Stimulated activated CD8-positive, alpha-beta memory T cell treated with anti-CD3 and anti-CD28 coated beads, Interleukin-12 subunit alpha, Interleukin-12 subunit beta, amount 100 ng/mL, for 24 hours (primary cell): ENCODE measurements around the gene AIFM3.
"Not testable (repeated sequence)": the region's sequence is repeated elsewhere in the genome, so short reads cannot be mapped to it uniquely, and the experiment has no call there.

Source experiments
- DNase-seq: peaks from one replicate; pipeline ENCODE4 v3.0.0-alpha.2; 2020; ENCODE audit errors: extremely low read depth

AIFM3 gene

DNA sequence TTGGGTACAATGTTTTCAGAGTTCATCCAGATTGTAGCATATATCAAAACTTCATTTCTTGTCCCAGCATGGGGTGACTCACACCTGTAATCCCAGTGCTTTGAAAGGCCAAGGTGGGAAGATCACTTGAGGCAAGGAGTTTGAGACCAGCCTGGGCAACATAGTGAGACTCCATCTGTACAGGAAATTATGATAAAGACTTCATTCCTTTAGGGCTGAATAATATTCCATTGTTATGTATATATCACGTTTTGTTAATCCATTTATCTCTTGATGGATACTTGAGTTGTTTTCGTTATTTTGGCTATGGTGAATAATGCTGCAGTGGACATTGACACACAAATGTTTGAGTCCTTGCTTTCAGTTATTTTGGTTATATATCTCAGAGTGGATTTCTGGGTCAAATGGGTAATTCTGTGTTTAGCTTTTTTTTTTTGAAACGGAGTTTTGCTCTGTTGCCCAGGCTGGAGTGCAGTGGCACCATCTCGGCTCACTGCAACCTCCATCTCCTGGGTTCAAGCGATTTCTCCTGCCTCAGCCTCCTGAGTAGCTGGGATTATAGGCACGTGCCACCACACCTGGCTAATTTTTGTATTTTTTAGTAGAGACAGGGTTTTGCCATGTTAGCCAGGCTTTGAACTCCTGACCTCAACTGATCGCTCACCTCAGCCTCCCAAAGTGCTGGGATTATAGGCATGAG lies 24.7 kb upstream of the AIFM3 start:
- not testable (repeated sequence) for DNase-seq

DNA sequence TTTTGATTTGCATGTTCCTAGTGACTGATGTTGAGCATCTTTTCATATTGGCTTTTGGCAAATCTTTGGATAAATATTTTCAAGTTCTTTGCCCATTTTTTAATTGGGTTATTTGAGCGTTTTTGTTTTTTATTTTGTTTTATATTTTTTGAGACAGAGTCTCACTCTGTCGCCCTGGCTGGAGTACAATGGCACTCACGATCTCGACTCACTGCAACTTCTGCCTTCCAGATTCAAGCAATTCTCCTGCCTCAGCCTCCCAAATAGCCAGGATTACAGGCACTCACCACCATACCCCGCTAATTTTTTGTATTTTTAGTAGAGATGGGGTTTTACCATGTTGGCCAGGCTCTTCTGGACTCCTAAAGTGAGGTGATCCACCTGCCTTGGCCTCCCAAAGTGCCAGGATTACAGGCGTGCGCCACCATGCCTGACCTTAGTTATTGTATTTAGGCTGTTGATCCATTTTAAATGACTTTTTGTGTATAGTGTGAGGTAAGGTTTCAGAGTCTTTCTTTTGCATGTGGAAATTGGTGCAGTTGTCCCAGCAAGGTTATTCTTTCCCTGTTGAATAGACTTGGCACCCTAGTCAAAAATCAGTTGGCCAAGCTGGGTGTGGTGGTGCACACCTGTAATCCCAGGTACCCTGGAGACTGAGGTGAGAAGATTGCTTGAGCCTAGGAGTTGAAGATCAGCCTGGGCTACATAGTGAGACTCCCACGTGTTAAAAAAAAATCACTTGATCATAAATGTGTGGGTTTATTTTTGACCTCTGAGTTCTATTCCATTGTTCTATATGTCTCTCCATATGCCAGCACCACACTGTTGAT lies 23.7 kb upstream of the AIFM3 start:
- DNase-seq: no peak

DNA sequence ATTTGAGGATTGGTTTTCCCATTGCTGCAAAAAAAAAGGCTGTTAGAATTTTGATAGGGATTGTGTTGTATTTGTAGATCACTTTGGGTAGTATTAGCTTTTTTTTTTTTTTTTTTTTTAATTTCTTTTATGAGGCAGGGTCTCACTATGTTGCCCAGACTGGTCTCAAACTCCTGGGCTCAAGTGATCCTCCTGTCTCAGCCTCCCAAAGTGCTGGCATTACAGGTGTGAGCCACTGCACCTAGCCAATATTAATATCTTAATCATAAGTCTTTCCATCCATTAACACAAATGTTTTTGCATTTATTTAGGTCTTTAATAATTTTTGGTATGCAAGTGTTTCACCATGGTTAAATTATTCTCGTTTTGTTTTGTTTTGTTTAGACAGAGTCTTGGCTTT lies 23.0 kb upstream of the AIFM3 start:
- DNase-seq: no peak

DNA sequence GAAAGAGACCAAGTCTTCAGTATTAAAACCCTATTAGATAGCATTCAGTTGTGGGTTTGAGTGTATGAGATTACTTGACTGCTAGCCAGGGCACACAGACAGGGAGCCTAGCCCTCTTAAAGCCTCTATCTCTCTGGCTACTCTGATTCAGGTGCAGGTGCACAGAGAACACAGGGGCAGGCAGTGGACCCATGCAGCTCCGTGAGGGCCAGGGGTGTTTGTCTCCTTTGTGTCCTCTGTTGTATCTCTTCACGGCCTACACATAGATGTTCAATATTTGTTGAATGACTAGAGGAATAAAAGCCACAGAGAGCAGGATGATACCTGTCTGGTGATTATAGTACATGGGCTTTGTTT lies 21.5 kb upstream of the AIFM3 start:
- DNase-seq: no peak

DNA sequence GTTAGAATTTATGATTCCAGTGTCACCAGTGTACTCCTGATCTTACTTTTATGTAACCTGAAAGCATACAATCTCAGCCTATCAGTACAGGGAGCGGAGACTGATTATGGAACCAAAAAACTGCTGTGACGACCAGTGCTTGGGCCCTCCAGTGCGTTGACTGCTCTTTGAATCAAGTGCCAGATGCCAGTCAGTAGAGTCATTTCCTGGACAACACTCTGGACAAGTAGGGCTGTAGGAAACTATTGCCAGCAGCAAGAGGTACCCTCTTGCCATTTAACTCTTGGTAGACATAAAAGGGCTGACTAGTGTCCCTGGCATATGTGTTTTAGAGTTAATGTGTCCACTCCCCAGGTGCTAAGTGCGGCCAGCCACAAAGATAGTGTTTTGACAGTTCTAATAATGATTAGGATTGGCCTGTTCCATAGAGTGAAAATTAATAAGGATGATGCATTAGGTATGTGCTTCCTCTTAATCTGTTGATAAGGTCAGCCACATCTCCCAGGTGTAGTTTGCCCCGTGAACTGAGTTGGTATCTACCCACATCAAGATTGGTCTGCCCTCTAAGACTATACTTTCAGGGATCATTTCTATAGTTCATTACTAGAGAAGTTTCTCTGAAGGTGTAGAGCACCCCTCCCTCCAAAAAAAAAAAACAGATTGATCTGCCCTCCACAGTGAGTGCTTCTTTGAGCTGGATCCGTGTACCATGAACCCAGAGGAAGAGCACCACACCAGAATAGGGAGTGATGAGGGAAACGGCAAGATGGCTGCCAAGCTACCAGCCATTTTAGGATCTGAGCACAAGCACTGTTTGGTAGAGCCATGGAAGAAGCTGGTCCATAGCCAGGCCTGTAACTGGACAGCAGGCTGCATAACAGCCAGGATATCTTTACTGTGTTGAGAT lies 20.7 kb upstream of the AIFM3 start:
- DNase-seq: no peak

DNA sequence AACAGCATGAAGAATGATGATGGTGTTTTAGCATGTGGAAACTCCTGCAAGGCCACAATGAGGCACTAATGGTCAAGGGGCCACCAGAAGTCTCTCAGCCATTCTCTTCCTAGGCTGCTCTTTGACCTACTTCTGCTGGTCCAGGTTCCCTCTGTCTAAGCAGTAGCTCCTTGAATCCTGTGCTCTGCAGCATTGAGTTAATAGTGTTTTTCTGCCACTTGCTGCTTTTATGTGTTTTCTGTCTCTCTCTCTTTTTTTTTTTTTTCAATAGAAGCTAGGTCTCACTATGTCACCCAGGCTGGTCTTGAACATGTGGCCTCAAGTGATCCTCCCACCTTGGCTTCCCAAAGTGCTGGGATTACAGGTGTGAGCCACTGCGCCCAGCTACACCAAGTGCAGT lies 20.1 kb upstream of the AIFM3 start:
- no peak for DNase-seq

DNA sequence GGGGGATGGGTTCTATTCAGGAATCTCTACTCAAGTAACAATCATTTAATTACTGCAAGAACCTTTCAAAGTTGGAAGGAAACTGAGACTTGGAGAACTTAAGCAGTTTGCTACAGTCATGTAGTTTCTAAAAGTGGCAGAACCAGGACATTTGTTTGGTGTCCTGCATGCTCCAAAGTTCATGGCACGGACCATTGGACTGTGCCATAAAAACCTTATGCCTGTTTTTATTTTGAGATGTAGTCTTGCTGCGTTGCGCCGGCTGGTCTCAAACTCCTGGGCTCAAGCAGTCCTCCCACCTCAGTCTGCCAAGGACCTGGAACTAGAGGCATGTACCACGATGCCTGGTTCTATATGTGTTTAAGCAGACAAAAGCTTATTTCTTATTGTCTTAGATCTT lies 18.6 kb upstream of the AIFM3 start:
- no peak for DNase-seq

DNA sequence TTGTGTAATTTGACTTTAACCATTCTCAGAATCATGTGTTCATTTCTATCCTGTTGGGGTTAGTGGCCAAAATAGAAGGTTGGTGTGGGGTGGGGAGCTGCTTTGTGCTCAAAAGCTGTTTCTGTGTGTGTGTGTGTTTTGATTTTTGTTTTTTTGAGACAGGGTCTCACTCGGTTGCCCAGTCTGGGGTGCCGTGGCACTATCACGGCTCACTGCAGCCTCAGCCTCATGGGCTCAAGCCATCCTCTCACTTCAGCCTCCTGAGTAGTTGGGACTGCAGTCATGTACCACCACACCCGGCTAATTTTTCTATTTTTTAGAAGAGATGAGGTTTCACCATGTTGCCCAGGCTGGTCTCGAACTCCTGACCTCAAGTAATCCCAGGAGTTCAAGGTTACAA lies 18.1 kb upstream of the AIFM3 start:
- no peak for DNase-seq

DNA sequence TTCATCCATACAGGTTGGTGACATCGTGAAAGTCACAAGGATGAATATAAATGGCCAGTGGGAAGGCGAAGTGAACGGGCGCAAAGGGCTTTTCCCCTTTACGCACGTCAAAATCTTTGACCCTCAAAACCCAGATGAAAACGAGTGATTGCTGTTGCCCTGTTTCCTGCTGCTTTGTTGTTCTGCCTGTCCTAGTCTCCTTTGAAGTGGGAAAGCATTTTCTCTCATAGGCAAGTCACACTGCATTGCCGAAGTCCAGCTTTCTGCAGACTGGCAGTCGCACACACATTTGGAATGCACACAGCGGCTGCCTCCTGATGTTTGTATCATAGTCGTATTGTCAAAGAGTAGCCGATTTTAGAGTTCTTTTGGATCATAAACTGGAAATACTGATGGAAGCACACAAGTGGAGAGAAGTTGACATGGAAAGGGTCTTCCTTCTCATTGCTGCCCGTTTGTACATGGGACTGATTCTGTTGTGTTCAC lies 17.3 kb upstream of the AIFM3 start:
- no peak for DNase-seq

DNA sequence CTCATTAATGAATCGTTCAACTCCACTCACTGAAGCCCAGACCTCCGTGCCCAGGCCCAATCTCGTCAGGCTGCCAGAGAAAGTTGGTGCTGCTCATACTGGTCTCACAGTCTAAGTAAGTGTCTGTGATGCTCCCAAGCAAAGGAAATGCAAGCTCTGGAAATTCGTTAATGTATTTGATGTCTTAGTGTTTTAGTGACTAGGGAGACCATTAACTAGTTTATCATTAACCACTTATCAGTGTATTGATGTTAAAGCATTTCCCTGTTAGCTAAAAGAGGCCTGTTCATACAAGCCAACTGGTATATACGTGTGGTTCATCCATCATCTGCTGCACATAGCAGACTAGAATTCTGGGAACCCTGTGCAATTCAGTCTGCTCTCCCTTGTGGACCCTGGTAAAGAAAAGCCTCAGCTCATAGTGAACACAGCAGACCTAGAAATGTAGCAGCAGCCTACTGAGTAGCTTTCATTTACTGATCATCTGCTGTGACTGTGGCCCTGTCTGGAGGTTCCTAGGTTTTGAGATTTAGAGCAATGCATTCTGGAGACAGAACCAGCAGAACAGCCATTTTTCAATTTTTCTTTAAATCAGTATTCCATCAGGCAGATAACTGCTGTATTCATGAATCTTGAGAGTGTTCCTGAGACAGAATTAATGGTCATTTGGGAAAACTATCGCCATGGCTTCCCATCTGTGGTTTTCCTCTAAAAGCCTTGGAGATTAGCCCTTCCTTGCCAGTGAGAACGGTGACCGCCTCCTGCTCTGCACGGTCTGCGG lies 15.7 kb upstream of the AIFM3 start:
- no peak for DNase-seq

DNA sequence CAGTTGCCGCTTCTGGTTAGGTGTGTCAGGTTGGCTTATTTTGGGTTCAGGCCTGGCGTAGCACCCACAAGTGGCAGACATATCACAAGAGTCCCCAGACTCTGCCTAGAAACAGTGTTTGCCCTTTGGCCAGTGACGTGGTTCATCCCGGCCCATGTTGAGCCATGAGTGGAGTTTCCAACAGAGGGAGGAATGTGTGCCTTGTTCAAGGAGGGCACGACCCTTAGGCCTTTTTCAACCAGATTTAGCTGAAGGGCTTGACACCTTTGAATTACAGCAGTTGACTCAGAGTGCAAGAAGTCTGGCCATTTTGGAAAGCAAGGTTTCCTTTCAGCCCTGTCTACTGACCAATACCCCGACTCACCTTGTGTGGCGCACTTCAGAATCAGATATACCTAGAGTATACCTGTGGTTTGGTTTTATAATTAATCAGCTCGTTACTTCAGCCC lies 15.1 kb upstream of the AIFM3 start:
- no peak for DNase-seq

DNA sequence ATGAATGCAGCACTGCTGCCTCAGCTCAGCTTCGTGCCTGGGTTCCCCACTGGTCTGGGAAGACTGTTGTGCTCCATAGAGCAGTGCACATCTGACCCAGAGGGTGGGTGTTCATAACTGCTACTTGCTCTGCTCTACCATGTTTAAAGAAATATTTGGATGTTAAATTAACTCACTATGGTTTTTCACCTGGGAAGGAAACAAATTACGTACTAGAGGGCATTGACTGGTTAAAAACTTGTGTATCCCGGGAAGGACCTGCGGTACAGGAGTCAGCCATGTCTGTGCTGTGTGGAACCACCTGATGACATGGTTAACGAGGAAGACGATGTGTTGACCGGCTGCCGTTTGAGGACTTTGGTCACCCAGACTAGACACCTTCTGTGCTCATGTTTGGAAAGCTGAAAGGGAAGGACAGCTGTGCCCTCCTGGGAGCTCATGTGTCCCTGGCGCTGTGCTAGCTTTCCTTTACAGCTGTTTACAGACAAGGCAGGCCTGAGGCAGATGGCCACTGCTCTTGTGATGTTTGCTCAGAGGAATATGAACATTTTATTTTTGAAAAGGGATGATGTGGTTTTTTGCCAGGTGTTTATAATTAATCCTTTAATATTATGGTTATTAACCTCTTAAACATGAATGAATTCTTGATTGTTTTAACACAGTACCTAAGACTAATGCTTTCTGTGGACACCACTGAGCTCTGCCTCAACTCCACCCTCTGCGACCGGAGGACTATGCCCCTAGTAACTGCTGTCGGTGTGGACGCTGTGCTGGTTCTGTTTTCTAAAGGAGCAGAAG lies 14.3 kb upstream of the AIFM3 start:
- no peak for DNase-seq

DNA sequence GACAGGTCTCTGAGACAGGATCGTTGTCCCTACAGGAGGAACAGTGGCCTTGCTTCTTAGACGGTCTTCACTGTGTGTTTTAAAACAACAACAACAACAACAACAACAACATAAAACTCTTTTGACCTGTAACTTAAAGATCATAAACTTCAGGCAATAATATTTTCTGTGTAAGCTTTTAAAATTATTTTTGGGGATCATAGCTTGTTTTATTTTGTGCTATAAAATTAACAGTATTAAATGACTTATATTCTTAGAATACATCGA lies 13.8 kb upstream of the AIFM3 start:
- DNase-seq: no peak

DNA sequence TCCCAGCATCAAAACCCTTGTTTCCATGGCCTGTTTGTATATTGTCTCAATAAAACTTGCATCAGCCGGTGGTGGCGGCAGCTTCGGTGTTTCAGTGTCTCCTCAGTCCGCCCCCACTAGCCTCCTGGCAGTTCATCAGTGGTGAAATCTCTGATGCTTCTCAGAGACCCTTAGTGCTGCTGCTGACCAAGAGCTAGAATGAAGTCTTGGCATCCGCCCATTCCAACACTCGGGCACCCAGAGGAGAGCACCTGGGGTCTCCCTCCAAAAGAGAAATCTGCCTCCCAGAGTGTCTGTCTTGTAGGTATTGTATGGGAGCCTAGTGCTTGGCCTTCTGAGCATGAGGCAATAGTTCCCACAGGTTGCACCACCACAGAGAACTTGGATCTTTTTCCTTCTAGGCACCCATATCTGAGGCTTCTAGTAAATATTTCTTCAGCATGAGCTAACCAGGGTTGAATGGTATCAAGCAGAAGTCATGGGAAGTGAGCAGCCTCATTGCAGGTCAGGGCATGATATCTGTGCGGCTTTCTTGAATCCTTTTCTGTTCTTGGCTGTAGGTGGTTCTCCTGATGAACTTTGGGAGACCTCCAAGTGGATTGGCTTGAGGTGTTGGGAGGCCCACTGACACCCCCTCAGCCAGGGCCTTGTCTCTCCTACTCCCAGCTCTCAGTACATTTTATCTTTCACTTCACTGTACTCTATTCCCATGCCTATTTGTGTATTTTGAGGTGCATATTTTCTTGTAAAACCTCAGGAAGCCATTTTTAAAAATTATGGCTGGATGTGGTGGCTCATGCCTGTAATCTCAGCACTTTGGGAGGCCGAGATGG lies 13.2 kb upstream of the AIFM3 start:
- no peak for DNase-seq

DNA sequence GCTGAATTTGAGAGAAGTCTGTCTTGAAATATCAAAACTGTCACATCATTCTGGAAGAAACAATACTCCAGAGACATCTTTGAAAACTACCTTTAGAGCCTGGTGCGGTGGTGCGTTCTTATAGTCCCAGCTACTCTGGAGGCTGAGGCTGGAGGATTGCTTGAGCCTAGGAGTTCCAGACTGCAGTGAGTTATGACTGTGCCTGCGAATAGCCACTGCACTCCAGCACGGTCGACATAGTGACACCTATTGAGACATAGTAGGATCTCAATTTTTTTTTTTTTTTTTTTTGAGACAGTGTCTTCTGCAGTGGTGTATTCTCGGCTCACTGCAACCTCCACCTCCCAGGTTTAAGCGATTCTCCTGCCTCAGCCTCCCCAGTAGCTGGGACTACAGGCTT lies 11.5 kb upstream of the AIFM3 start:
- DNase-seq: no peak

DNA sequence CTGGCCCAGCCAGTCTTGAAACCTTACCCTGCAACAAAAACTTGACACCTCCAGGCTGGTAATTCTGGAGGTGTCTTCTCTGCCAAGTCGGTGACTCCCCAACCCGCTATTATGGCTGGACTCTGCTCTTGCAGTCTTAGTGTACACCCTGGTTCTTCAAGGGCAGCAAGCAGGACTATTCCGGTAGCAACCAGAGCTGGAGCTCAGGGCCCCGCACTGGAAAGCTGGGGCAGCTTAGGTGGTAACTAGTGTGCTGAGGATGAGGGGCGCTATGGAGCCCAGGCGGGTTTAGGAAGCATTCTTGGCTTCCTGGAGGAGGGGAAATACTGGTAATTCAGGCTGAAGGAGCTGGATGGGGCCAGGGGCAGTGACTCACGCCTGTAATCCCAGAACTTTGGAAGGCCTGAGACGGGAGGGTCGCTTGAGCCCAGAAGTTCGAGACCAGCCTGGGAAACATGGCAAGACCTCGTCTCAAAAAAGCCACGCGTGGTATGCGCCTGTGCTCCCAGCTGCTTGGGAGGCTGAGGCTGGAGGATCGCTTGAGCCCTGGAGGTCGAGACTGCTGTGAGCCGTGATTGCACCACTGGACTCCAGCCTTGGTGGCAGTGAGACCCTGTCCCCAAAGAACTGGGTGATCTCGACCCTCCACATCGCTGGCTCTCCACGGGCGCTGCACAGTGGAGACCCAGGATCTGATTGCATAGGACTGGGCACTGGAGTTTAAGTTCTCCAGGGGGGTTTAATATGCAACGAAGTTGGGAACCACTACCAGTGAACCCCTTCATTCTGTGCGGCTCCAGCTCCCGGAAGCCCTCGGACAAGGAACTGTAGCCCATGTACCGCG lies 10.6 kb upstream of the AIFM3 start:
- DNase-seq: no peak

DNA sequence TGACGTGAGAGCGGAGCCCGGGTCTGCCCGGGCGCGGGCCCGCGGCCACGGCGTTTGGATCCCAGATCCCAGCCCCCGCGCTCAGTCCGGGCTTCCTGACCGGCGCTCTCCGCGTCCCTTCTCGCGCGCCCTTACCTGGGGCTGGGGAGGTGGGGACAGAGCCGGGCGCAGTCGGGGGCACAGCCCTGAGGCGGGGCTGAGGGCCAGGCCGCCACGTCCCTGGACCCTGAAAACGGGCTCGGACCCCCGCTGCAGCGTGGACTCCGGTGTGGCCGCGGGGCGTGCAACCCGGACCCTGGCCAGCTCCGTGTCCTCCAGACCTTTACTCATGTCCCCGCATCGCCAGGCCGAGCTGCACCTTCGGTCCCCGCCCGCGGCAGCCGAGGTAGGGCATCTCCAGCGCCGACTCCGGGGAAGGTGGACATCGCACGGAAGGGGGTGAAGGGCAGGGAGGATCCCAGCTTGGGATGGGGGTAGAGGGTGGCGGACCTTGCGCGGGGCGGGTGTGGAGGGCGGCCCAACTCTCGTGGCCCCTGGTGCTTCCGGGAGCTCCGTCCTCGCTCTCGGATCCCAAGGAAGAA lies 9.9 kb upstream of the AIFM3 start:
- DNase-seq: no peak

DNA sequence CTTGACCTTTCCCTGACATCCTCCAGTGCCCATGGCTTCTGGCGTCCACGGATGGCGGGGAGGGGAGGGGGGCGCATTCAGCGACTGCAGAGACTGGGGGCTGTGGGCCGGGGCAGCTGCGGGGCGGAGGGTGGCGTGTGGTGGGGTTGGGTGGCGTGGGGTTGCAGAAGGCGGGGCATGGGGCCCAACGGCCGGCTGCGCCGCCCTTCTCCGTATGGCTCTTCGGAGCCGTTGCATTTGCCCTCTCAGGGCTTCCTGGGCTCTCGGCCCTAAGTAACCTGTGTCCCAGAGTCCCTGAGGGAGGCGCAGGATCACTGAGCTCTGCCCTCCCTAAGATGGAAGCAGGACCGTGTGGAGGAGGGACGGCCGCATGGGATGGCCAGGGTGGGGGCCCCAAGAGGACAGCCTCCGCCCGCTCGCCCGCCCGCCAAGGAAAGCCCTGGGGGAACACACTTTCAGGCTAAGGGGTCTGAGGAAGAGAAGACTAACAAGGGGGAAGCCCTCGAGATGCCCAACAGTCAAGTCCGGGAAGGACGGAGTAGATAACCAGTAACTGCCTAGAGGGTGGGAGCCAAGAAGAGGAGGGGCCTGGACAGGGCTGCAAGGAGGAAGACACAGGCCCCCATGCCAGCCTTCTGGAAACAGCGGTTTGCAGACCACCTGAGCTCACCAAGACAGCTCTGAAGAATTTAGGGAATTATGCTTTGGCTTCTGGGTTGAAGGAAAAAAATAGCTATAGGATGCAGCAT lies 9.2 kb upstream of the AIFM3 start:
- no peak for DNase-seq
